Uterus (tissue), 2 donors: ENCODE data around the gene ING2.

ENCODE experiments used
- POLR2A ChIP-seq, 2 donors: fragments of 450-650 bp; IDR thresholded peaks; one replicate each; pipeline ENCODE4 v1.6.1; 2016; ENCODE audit warnings: antibody characterized with exemption in 2 of 2, mild to moderate bottlenecking in 1 of 2, moderate library complexity in 1 of 2
- TF ChIP-seq, protein P1 (sequence below), 4 experiments: fragments of 200-600 bp in 2 of 4; fragments of 450-650 bp in 2 of 4; sonication (generic) in 2 of 4; IDR thresholded peaks; one replicate each; pipeline ENCODE4 v1.5.1; 2016 to 2019; ENCODE audit warnings: antibody characterized with exemption in 4 of 4, mild to moderate bottlenecking in 2 of 4, moderate library complexity in 1 of 4

- TF ChIP-seq, protein P1, sequence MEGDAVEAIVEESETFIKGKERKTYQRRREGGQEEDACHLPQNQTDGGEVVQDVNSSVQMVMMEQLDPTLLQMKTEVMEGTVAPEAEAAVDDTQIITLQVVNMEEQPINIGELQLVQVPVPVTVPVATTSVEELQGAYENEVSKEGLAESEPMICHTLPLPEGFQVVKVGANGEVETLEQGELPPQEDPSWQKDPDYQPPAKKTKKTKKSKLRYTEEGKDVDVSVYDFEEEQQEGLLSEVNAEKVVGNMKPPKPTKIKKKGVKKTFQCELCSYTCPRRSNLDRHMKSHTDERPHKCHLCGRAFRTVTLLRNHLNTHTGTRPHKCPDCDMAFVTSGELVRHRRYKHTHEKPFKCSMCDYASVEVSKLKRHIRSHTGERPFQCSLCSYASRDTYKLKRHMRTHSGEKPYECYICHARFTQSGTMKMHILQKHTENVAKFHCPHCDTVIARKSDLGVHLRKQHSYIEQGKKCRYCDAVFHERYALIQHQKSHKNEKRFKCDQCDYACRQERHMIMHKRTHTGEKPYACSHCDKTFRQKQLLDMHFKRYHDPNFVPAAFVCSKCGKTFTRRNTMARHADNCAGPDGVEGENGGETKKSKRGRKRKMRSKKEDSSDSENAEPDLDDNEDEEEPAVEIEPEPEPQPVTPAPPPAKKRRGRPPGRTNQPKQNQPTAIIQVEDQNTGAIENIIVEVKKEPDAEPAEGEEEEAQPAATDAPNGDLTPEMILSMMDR (IDR thresholded peaks at IDR 0.05) = no peak
- TF ChIP-seq POLR2A (IDR thresholded peaks at IDR 0.05) = no peak
Observed at GRCh38 chr4:183541752-183542040, 36.8 kb downstream of the ING2 start.
